ENCODE measurements around the gene MCM3AP. TPM values are rescaled to one million over a fixed set of nuclear protein-coding genes. Genes with fewer than 3 reads are reported as not detected.

MCM3AP gene
- 71.8 and 106 TPM in 2 replicates for total RNA-seq
- polyA plus RNA-seq: 39.6 and 74.3 TPM in 2 replicates

GRCh38 chr21:46285206-46285661 is at the start of gene MCM3AP:
TSS of gene MCM3AP (minus strand) at chr21:46285611. CDS start at chr21:46285286, 325 bp downstream.
- no peak for DNase-seq (ENCODE audit: low read depth in 1 of 2, low spot score in 1 of 2)
- peaks cover 19% of the 10 kb centered on the region for H3K4me1 ChIP-seq (ENCODE audit: low read depth)
- peak within 1 kb of the TSS; percentile 97 for H3K27ac ChIP-seq
- peaks cover 13% of the 10 kb centered on the region for H3K36me3 ChIP-seq
- H3K4me3 ChIP-seq: peak within 1 kb of the TSS; percentile 79
- no peak for TF ChIP-seq CTCF (IDR thresholded peaks at IDR 0.05; ENCODE audit: low read depth, low read length)
- H3K27me3 ChIP-seq: no peaks in the 10 kb centered on the region
- H3K9me3 ChIP-seq (ENCODE audit: low read depth): no peaks in the 10 kb centered on the region

GRCh38 chr21:46334351-46335140 is 49.1 kb upstream of the MCM3AP start:
- Histone ChIP-seq H3K27ac (no peak overlapping the region), H3K4me3 (no peak overlapping the region), H3K4me1 (ENCODE audit: low read depth) (no peaks in the 10 kb centered on the region), H3K9me3 (ENCODE audit: low read depth) (no peaks in the 10 kb centered on the region), H3K36me3 (peaks cover 24% of the 10 kb centered on the region), H3K27me3 (no peaks in the 10 kb centered on the region)
- DNase-seq (ENCODE audit: low read depth in 1 of 2, low spot score in 1 of 2): no peak
- TF ChIP-seq CTCF (IDR thresholded peaks at IDR 0.05; ENCODE audit: low read depth, low read length): no peak

- DNase-seq (ENCODE audit: low read depth in 1 of 2, low spot score in 1 of 2): no peak
- H3K27ac ChIP-seq: no peak overlapping the region
- peaks cover 9% of the 10 kb centered on the region for H3K36me3 ChIP-seq
- peaks cover 4% of the 10 kb centered on the region for H3K4me1 ChIP-seq (ENCODE audit: low read depth)
- H3K4me3 ChIP-seq: no peak overlapping the region
- TF ChIP-seq CTCF (IDR thresholded peaks at IDR 0.05; ENCODE audit: low read depth, low read length): no peak
- H3K27me3 ChIP-seq: no peaks in the 10 kb centered on the region
- no peaks in the 10 kb centered on the region for H3K9me3 ChIP-seq (ENCODE audit: low read depth)
Observed at GRCh38 chr21:46329796-46330195, 44.4 kb upstream of the MCM3AP start.

- no peak for DNase-seq (ENCODE audit: low read depth in 1 of 2, low spot score in 1 of 2)
- TF ChIP-seq CTCF (IDR thresholded peaks at IDR 0.05; ENCODE audit: low read depth, low read length): no peak
- no peaks in the 10 kb centered on the region for H3K9me3 ChIP-seq (ENCODE audit: low read depth)
- H3K36me3 ChIP-seq: peaks cover 8% of the 10 kb centered on the region
- H3K4me3 ChIP-seq: no peak overlapping the region
- no peak overlapping the region for H3K27ac ChIP-seq
- H3K27me3 ChIP-seq: no peaks in the 10 kb centered on the region
- H3K4me1 ChIP-seq (ENCODE audit: low read depth): peaks cover 4% of the 10 kb centered on the region
Observed at GRCh38 chr21:46328151-46328550, 42.7 kb upstream of the MCM3AP start.

GRCh38 chr21:46327711-46328110 is 42.3 kb upstream of the MCM3AP start:
- H3K4me1 ChIP-seq (ENCODE audit: low read depth): peaks cover 4% of the 10 kb centered on the region
- no peak for DNase-seq (ENCODE audit: low read depth in 1 of 2, low spot score in 1 of 2)
- peaks cover 8% of the 10 kb centered on the region for H3K36me3 ChIP-seq
- TF ChIP-seq CTCF (IDR thresholded peaks at IDR 0.05; ENCODE audit: low read depth, low read length): no peak
- H3K27ac ChIP-seq: no peak overlapping the region
- no peak overlapping the region for H3K4me3 ChIP-seq
- H3K27me3 ChIP-seq: no peaks in the 10 kb centered on the region
- H3K9me3 ChIP-seq (ENCODE audit: low read depth): no peaks in the 10 kb centered on the region
